Calu3 (cell line): Measurements from ENCODE around the gene ZBTB20. TPM values are rescaled to one million over a fixed set of nuclear protein-coding genes. Genes with fewer than 3 reads are reported as not detected.

ENCODE experiments used
- BruUV-seq: library from RNA; stranded (reverse); fragments of 400-500 nt; replicated peaks from 2 replicates; lab custom pipeline; 2021; lab: Mats Ljungman, UMichigan
- CTCF ChIA-PET: fragments of 300-600 bp; sonication (Branson Sonifier 250); formaldehyde crosslinking; loops from one replicate; lab custom pipeline; 2022; ENCODE audit warnings: antibody characterized with exemption; lab: Charles Lee
- DNase-seq: peaks from one replicate; pipeline ENCODE4 v3.0.0; 2022
- H3K27ac Mint-ChIP-seq: one replicate; pipeline ENCODE4 v1.8.0; 2022; ENCODE audit warnings: mixed read lengths; ENCODE audit not compliant: unreplicated experiment
- H3K27me3 Mint-ChIP-seq: one replicate; pipeline ENCODE4 v1.8.0; 2022; ENCODE audit warnings: mixed read lengths; ENCODE audit not compliant: unreplicated experiment
- H3K36me3 Mint-ChIP-seq: one replicate; pipeline ENCODE4 v1.8.0; 2022; ENCODE audit warnings: mild to moderate bottlenecking, moderate library complexity, mixed read lengths; ENCODE audit not compliant: insufficient read depth, unreplicated experiment
- H3K4me1 Mint-ChIP-seq: one replicate; pipeline ENCODE4 v1.8.0; 2022; ENCODE audit warnings: mild to moderate bottlenecking, low read depth, mixed read lengths; ENCODE audit not compliant: unreplicated experiment
- H3K4me3 Mint-ChIP-seq: one replicate; pipeline ENCODE4 v1.8.0; 2022; ENCODE audit warnings: mild to moderate bottlenecking, low read depth, moderate library complexity, mixed read lengths; ENCODE audit not compliant: unreplicated experiment
- H3K9me3 Mint-ChIP-seq: one replicate; pipeline ENCODE4 v1.8.0; 2022; ENCODE audit warnings: low read depth, mixed read lengths; ENCODE audit not compliant: unreplicated experiment
- intact Hi-C: fragments of 100-400 bp; cut with micrococcal nuclease; formaldehyde crosslinking; loops from one replicate; pipeline ENCODE4 v1.10.0; 2022; ENCODE audit not compliant: unreplicated experiment
- total RNA-seq: library from RNA; stranded (reverse); gene quantifications from 2 replicates; pipeline ENCODE4 v1.2.3, GENCODE V29; 2022
- TF ChIP-seq, protein P1 (sequence below): fragments of 200-600 bp; IDR thresholded peaks from one replicate; pipeline ENCODE4 v1.8.0; 2022; ENCODE audit warnings: antibody characterized with exemption; ENCODE audit not compliant: unreplicated experiment

ZBTB20 gene
- total RNA-seq, 1 experiment from 2014 or later = 24.1 TPM

DNA sequence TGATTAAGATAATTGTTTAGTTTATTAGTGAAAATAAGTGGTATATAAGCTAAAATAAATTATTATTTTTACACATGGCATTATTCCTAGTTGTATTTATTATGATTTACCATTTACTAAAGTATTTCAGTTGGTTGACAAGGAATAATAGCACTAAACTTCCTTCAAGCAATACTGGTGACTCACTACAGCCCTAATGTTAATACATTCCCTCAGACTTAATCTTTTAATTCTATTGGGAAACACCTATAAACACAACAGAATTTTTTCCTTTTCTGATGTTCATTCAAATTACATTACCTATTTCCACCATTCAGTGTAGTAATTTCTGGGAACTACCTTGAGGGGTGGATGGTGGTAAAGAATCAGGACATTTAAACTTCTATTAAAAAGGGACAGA is 589.3 kb downstream of the ZBTB20 start:
- Mint-ChIP-seq H3K4me1 (peaks cover 30% of the 10 kb centered on the region), H3K27me3 (no peaks in the 10 kb centered on the region), H3K4me3 (no peak overlapping the region), H3K36me3 (no peaks in the 10 kb centered on the region), H3K9me3 (no peaks in the 10 kb centered on the region), H3K27ac (peak overlapping the region; percentile 63)
- no TSS peak for BruUV-seq
- intact Hi-C loops = loop anchor here (5.0 kb wide), 1 partner anchor 85 kb away; no protein-coding TSS in a partner anchor
- DNase-seq = no peak
- CTCF ChIA-PET = no interaction called here
- TF ChIP-seq, protein P1, sequence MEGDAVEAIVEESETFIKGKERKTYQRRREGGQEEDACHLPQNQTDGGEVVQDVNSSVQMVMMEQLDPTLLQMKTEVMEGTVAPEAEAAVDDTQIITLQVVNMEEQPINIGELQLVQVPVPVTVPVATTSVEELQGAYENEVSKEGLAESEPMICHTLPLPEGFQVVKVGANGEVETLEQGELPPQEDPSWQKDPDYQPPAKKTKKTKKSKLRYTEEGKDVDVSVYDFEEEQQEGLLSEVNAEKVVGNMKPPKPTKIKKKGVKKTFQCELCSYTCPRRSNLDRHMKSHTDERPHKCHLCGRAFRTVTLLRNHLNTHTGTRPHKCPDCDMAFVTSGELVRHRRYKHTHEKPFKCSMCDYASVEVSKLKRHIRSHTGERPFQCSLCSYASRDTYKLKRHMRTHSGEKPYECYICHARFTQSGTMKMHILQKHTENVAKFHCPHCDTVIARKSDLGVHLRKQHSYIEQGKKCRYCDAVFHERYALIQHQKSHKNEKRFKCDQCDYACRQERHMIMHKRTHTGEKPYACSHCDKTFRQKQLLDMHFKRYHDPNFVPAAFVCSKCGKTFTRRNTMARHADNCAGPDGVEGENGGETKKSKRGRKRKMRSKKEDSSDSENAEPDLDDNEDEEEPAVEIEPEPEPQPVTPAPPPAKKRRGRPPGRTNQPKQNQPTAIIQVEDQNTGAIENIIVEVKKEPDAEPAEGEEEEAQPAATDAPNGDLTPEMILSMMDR = no peak

DNA sequence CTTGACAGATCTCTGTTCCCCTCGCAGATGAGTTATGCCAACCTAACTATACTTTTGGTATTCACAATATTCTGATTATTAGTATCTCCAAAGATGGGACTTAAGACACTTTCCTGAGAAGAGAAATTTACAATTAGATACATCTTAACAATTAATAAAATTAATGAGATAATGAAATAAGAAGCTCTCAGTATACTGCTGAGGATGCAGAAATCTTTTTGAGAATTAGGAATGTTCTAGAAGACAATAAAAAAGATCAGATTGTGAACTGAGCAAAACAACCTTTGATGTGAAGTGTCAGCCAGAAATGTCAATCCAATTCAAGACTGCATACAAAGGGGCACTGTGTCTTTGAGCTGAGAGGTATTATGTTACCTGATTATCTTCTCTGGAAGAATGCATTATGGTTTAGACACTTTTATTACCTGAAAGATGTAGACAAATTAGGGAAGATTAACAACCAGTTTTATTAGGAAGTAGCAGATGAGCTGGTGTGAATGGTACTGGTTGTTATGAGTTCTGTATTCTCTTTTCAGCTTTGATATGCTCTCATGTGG is 590.4 kb downstream of the ZBTB20 start:
- Mint-ChIP-seq H3K4me1 (peaks cover 30% of the 10 kb centered on the region), H3K27me3 (no peaks in the 10 kb centered on the region), H3K4me3 (no peak overlapping the region), H3K27ac (peak overlapping the region; percentile 27), H3K9me3 (no peaks in the 10 kb centered on the region), H3K36me3 (no peaks in the 10 kb centered on the region)
- DNase-seq = no peak
- BruUV-seq = no TSS peak
- CTCF ChIA-PET = interaction anchor here (1.1 kb wide), 1 partner anchor 102 kb away, joined by 3 read pairs; no protein-coding TSS in a partner anchor
- intact Hi-C loops = loop anchor here (5.0 kb wide), 1 partner anchor 86 kb away; no protein-coding TSS in a partner anchor
- TF ChIP-seq, protein P1 = no peak

DNA sequence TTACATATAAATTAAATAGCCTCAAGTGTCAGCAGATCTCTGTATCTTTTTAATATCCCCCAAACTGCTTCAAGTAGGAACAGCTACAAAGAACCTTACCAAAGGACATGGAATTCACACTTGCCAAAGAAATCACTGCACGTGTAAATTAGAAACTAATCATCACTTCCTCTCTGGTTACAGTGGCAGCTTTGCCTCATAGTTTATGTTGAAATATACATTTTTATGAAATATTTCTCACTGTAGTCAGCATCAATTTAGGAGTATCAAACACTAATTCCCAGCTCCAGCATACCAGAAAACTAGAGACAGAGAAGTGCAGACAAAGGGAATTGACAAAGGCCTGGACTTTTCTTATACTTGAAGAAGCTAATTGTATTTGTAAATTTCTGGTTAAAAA is 592.4 kb downstream of the ZBTB20 start:
- CTCF ChIA-PET = no interaction called here
- Mint-ChIP-seq H3K4me3 (no peak overlapping the region), H3K36me3 (peaks cover 6% of the 10 kb centered on the region), H3K27ac (no peak overlapping the region), H3K27me3 (no peaks in the 10 kb centered on the region), H3K4me1 (peaks cover 43% of the 10 kb centered on the region), H3K9me3 (no peaks in the 10 kb centered on the region)
- BruUV-seq = no TSS peak
- intact Hi-C loops = loop anchor here (5.0 kb wide), 1 partner anchor 88 kb away; no protein-coding TSS in a partner anchor
- no peak for DNase-seq
- TF ChIP-seq, protein P1 = no peak

DNA sequence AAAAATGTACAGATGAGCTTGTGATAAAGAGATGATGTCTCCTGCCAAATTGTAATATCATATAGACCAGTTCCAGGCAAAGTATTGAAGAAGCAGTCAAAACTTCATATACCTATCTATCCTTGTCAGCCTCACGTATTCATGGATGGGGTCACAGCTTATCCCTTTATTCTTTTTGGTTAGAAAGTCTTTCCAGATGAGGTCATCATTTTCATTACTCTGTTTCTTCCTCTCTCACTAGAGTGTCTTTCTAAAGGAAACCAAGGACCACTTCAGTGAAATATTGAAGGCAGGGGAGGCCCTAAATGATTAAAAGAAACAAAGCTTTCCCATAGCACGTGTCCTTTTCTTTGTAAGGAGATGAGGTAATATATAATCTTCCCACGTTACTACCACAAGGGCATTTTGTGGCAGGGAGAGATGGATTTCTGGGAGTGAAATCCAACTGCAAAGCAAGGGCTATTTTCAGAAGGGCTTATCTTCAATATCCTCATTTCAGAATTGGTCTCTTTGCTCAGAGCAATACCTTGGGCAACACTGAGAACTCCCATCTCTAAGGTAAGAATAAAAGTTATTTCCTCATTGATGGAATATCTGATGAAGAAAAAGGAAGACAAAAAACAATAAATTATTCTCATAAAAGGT is 593.0 kb downstream of the ZBTB20 start:
- Mint-ChIP-seq H3K27ac (no peak overlapping the region), H3K4me3 (no peak overlapping the region), H3K36me3 (peaks cover 6% of the 10 kb centered on the region), H3K4me1 (peaks cover 43% of the 10 kb centered on the region), H3K27me3 (no peaks in the 10 kb centered on the region), H3K9me3 (no peaks in the 10 kb centered on the region)
- intact Hi-C loops = no loop called here
- CTCF ChIA-PET = no interaction called here
- no peak for DNase-seq
- TF ChIP-seq, protein P1 = no peak
- BruUV-seq = no TSS peak
